ENCODE measurements around the gene PGM5.

The PGM5 gene

DNA sequence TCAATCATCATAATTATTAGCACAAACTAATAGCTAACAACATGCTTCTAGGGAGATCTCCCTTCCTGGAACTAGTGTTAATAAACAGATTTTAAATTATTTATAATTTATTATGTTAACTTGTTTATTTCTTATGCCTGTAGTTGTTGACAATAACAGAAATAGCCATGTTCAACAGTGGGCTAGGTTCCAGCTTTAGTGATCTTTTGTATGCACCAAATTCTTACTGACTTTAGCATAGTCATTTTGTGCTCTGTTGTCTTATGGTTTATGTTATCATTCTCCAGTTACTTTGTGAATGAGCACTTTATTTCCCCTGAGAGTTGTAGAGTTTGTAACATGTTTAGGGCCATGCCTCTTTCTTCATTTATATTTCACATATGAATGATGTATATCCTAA is 113.7 kb downstream of the PGM5 start:
- Histone ChIP-seq H3K27me3 (ENCODE audit: insufficient read depth, low read depth, severe bottlenecking) (peaks cover 56% of the 10 kb centered on the region), H3K36me3 (no peaks in the 10 kb centered on the region), H3K27ac (no peak overlapping the region), H3K9me3 (ENCODE audit: severe bottlenecking) (no peaks in the 10 kb centered on the region), H3K4me3 (ENCODE audit: low read depth, low read length) (no peak overlapping the region)
- no peak for TF ChIP-seq CTCF (IDR thresholded peaks at IDR 0.05; ENCODE audit: low read depth, low read length)
- no peak for DNase-seq

GRCh38 chr9:68470634-68471033 is 114.2 kb downstream of the PGM5 start:
- Histone ChIP-seq H3K9me3 (ENCODE audit: severe bottlenecking) (no peaks in the 10 kb centered on the region), H3K36me3 (no peaks in the 10 kb centered on the region), H3K27ac (no peak overlapping the region), H3K4me3 (ENCODE audit: low read depth, low read length) (no peak overlapping the region), H3K27me3 (ENCODE audit: insufficient read depth, low read depth, severe bottlenecking) (peaks cover 50% of the 10 kb centered on the region)
- TF ChIP-seq CTCF (IDR thresholded peaks at IDR 0.05; ENCODE audit: low read depth, low read length), result no peak
- no peak for DNase-seq

DNA sequence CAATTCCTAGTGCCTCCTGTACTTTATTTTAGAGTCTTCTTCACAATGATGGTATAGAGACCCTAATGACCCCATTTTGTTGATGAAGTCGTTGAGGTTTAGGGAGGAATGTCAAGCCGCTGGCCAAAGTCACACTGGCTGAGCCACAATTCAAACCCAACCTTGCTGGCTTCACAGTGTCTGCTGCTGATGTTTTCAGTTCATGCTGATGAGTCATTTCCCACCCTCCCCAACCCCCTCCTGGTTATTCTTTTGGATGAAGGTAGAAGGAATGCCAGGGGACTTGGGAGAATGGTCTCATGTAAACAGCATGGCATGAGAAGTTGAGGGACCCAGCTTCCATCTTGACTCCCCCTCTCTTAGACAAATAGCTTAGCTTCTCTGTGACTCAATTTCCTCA is 115.7 kb downstream of the PGM5 start:
- Histone ChIP-seq H3K9me3 (ENCODE audit: severe bottlenecking) (no peaks in the 10 kb centered on the region), H3K4me3 (ENCODE audit: low read depth, low read length) (no peak overlapping the region), H3K36me3 (no peaks in the 10 kb centered on the region), H3K27me3 (ENCODE audit: insufficient read depth, low read depth, severe bottlenecking) (peaks cover 42% of the 10 kb centered on the region), H3K27ac (no peak overlapping the region)
- no peak for TF ChIP-seq CTCF (IDR thresholded peaks at IDR 0.05; ENCODE audit: low read depth, low read length)
- no peak for DNase-seq

- DNase-seq, result no peak
These were observed 117.4 kb downstream of the PGM5 start for GRCh38 chr9:68473790-68474189.

DNA sequence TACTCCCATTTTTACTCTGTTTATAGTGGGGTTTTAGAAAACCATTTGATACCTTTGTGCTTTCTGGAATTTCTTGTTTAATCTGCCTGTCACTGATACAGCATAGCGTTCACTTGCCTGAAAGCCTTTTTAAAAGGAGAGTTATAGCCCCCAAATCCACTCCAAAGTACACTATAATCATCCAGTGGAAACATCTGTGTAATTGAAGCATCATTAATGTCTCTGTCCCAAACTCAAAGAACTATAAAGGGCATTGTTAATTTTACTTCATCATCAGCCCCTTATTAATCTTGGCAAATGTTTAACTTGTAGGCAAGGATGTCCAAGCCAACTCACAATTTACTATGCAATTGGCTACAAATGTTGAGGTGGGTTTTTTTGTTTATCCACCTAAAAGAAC is 120.0 kb downstream of the PGM5 start:
- Histone ChIP-seq H3K4me3 (ENCODE audit: low read depth, low read length) (no peak overlapping the region), H3K36me3 (no peaks in the 10 kb centered on the region), H3K9me3 (ENCODE audit: severe bottlenecking) (no peaks in the 10 kb centered on the region), H3K27ac (no peak overlapping the region), H3K27me3 (ENCODE audit: insufficient read depth, low read depth, severe bottlenecking) (peaks cover 42% of the 10 kb centered on the region)
- DNase-seq, result no peak
- no peak for TF ChIP-seq CTCF (IDR thresholded peaks at IDR 0.05; ENCODE audit: low read depth, low read length)

More at GRCh38 chr9:68473790-68474189, 117.4 kb downstream of the PGM5 start:
- no peaks in the 10 kb centered on the region for H3K36me3 ChIP-seq
- peaks cover 42% of the 10 kb centered on the region for H3K27me3 ChIP-seq (ENCODE audit: insufficient read depth, low read depth, severe bottlenecking)
- TF ChIP-seq CTCF (IDR thresholded peaks at IDR 0.05; ENCODE audit: low read depth, low read length), result no peak
- H3K4me3 ChIP-seq (ENCODE audit: low read depth, low read length), result no peak overlapping the region
- H3K27ac ChIP-seq, result no peak overlapping the region
- no peaks in the 10 kb centered on the region for H3K9me3 ChIP-seq (ENCODE audit: severe bottlenecking)

DNA sequence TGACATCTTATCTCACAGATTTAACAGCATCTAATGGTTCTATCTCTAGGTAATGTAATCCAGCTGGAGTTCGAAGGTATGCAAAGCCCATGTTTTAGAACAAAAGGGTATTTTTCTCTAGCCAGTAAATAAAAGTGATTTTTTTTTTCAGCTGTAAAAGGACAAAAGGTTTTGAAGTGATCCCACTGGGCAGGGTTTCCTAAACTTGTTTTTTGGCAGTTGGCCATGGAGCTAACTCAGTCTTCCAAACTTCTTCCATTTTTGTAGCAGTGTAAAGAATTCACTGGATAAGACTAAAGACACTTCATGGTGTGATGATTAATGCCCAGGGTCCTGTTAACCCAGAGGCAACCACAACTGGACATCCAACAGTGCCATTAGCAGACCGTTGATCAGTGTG is 120.4 kb downstream of the PGM5 start:
- H3K4me3 ChIP-seq (ENCODE audit: low read depth, low read length), result no peak overlapping the region
- no peak overlapping the region for H3K27ac ChIP-seq
- peaks cover 46% of the 10 kb centered on the region for H3K27me3 ChIP-seq (ENCODE audit: insufficient read depth, low read depth, severe bottlenecking)
- TF ChIP-seq CTCF (IDR thresholded peaks at IDR 0.05; ENCODE audit: low read depth, low read length), result no peak
- H3K36me3 ChIP-seq, result no peaks in the 10 kb centered on the region
- no peaks in the 10 kb centered on the region for H3K9me3 ChIP-seq (ENCODE audit: severe bottlenecking)
- DNase-seq, result no peak
